ENCODE measurements around the gene STX1B. TPM values are rescaled to one million over a fixed set of nuclear protein-coding genes. Genes with fewer than 3 reads are reported as not detected.

Gene STX1B
- total RNA-seq, 4 donors from 2014 or later = 0.13 to 0.36 TPM; not detected in 2

GRCh38 chr16:30979170-30980022, 31.0 kb downstream of the STX1B start:
- intact Hi-C loops (cut with DNase I; ENCODE audit: low total_unique reads) (loop anchor here (10.0 kb wide), 1 partner anchor 735 kb away; a partner anchor contains a TSS), in situ Hi-C loops (cut with MboI; ENCODE audit: low sequenced_read_pairs in 4 of 4) (loop anchor here in 3 of 4 donors (10.0 to 25.0 kb wide), 5 partner anchors 108 to 883 kb away; partner anchors contain the start of genes ZNF267 (in 3 of the 3), ZNF843 (in 2 of the 3), COX6A2 (in 1 of the 3) and PRSS36 (in 1 of the 3))
- Histone ChIP-seq H3K9me3 (no peaks in the 10 kb centered on the region), H3K4me1 (no peaks in the 10 kb centered on the region), H3K4me3 (no peak overlapping the region), H3K36me3 (peaks cover 0 to 77% of the 10 kb centered on the region in 2 donors), H3K27me3 (no peaks in the 10 kb centered on the region), H3K27ac (no peak overlapping the region)
- ATAC-seq (no peak), DNase-seq (no peak)
- TF ChIP-seq POLR2A (IDR thresholded peaks at IDR 0.05) = no peak
- no peak for TF ChIP-seq CTCF (IDR thresholded peaks at IDR 0.05 in 4 of 5, conservative IDR thresholded peaks at IDR 0.05 in 1 of 5)

- Histone ChIP-seq H3K4me3 (no peak overlapping the region), H3K9me3 (no peaks in the 10 kb centered on the region), H3K36me3 (peaks cover 0 to 84% of the 10 kb centered on the region in 2 donors), H3K27me3 (no peaks in the 10 kb centered on the region), H3K27ac (no peak overlapping the region), H3K4me1 (no peaks in the 10 kb centered on the region)
- DNase-seq (no peak), ATAC-seq (no peak)
- in situ Hi-C loops (cut with MboI; ENCODE audit: low sequenced_read_pairs in 4 of 4) = loop anchor here in 3 of 4 donors (25.0 kb wide), 4 partner anchors 110 to 885 kb away; partner anchors contain the start of genes ZNF267 (in 3 of the 3), COX6A2 (in 1 of the 3), PRSS36 (in 1 of the 3) and PRSS53 (in 1 of the 3)
- intact Hi-C loops (cut with DNase I; ENCODE audit: low total_unique reads) = no loop called here
- no peak for TF ChIP-seq CTCF (IDR thresholded peaks at IDR 0.05 in 4 of 5, conservative IDR thresholded peaks at IDR 0.05 in 1 of 5)
- no peak for TF ChIP-seq POLR2A (IDR thresholded peaks at IDR 0.05)
Observed at GRCh38 chr16:30977502-30977901, 32.9 kb downstream of the STX1B start.

GRCh38 chr16:30976486-30976885, 34.0 kb downstream of the STX1B start:
- Histone ChIP-seq H3K9me3 (no peaks in the 10 kb centered on the region), H3K36me3 (peaks cover under 1 to 90% of the 10 kb centered on the region in 2 donors), H3K4me1 (no peaks in the 10 kb centered on the region), H3K4me3 (no peak overlapping the region), H3K27ac (no peak overlapping the region), H3K27me3 (no peaks in the 10 kb centered on the region)
- intact Hi-C loops (cut with DNase I; ENCODE audit: low total_unique reads) = no loop called here
- TF ChIP-seq POLR2A (IDR thresholded peaks at IDR 0.05) = no peak
- TF ChIP-seq CTCF (IDR thresholded peaks at IDR 0.05 in 4 of 5, conservative IDR thresholded peaks at IDR 0.05 in 1 of 5) = no peak
- in situ Hi-C loops (cut with MboI; ENCODE audit: low sequenced_read_pairs in 4 of 4) = loop anchor here in 3 of 4 donors (25.0 kb wide), 4 partner anchors 111 to 886 kb away; partner anchors contain the start of genes ZNF267 (in 3 of the 3), COX6A2 (in 1 of the 3), PRSS36 (in 1 of the 3) and PRSS53 (in 1 of the 3)
- DNase-seq (no peak), ATAC-seq (no peak)

- no peak overlapping the region for H3K4me3 ChIP-seq
- no peaks in the 10 kb centered on the region for H3K4me1 ChIP-seq
- H3K27me3 ChIP-seq = no peaks in the 10 kb centered on the region
- TF ChIP-seq POLR2A (IDR thresholded peaks at IDR 0.05) (no peak), CTCF (IDR thresholded peaks at IDR 0.05 in 4 of 5, conservative IDR thresholded peaks at IDR 0.05 in 1 of 5) (no peak)
- no peak overlapping the region for H3K27ac ChIP-seq
- ATAC-seq = no peak
- DNase-seq = no peak
- H3K36me3 ChIP-seq = peaks cover 2 to 90% of the 10 kb centered on the region in 2 donors
- H3K9me3 ChIP-seq = no peaks in the 10 kb centered on the region
- intact Hi-C loops (cut with DNase I; ENCODE audit: low total_unique reads) = no loop called here
- in situ Hi-C loops (cut with MboI; ENCODE audit: low sequenced_read_pairs in 4 of 4) = loop anchor here in 1 of 4 donors (25.0 kb wide), 1 partner anchor 463 kb away; the partner anchor contains the start of genes COX6A2 and ZNF843
Observed at GRCh38 chr16:30974348-30974747, 36.1 kb downstream of the STX1B start.
